Gastroesophageal sphincter (tissue), 3 donors: Measurements from ENCODE around the gene WFIKKN2.

Experiments used
- CTCF ChIP-seq, 4 experiments: fragments of 200-600 bp in 2 of 4; fragments of 450-650 bp in 2 of 4; sonication (generic) in 1 of 4; IDR thresholded peaks; one replicate each; pipeline ENCODE4 v1.5.1; 2017 to 2019; ENCODE audit warnings: antibody characterized with exemption in 4 of 4, mild to moderate bottlenecking in 2 of 4, moderate library complexity in 2 of 4
- EP300 ChIP-seq: sonication (generic); formaldehyde crosslinking; IDR thresholded peaks from one replicate; pipeline ENCODE4 v1.6.1; 2017; ENCODE audit warnings: antibody characterized with exemption, mild to moderate bottlenecking
- POLR2A ChIP-seq, 2 donors: fragments of 450-650 bp; IDR thresholded peaks; one replicate each; pipeline ENCODE4 v1.6.1; 2017; ENCODE audit warnings: antibody characterized with exemption in 2 of 2, mild to moderate bottlenecking in 2 of 2, moderate library complexity in 1 of 2

GRCh38 chr17:50887705-50888245 is 52.4 kb downstream of the WFIKKN2 start:
- TF ChIP-seq CTCF (IDR thresholded peaks at IDR 0.05) (no peak), EP300 (no peak), POLR2A (IDR thresholded peaks at IDR 0.05) (no peak)
